HEK293 (cell line): Measurements from ENCODE around the gene KDM4C.
A peak's percentile ranks its signal among the peaks of the same experiment; 100 is the strongest.

Experiments used
- CTCF ChIA-PET: fragments of 350-600 bp; formaldehyde crosslinking; extraction: SDS; loops from one replicate; lab custom pipeline; 2021; ENCODE audit warnings: antibody characterized with exemption; lab: Yijun Ruan, JAX
- POLR2A ChIA-PET: fragments of 300-600 bp; formaldehyde crosslinking; extraction: SDS; loops from one replicate; lab custom pipeline; 2020; ENCODE audit warnings: antibody characterized with exemption, inconsistent platforms; lab: Yijun Ruan, JAX
- H3K27ac ChIP-seq: fragments of 200-500 bp; sonication (Bioruptor generic); 2 replicates; pipeline ENCODE4 v1.5.1; 2014; ENCODE audit warnings: low read depth, low read length, control low read depth, inconsistent platforms; ENCODE audit errors: extremely low read depth
- H3K36me3 ChIP-seq, 2 experiments: fragments of 200-500 bp in 1 of 2; sonication (Bioruptor generic) in 1 of 2; 1 replicate in 1 of 2; 2 replicates in 1 of 2; pipeline ENCODE4 v1.5.1; 2014 to 2017; ENCODE audit warnings: inconsistent platforms in 2 of 2, low read length in 2 of 2; ENCODE audit not compliant: control insufficient read depth in 2 of 2, insufficient read depth in 1 of 2
- H3K4me1 ChIP-seq: fragments of 200-500 bp; sonication (Bioruptor generic); 2 replicates; pipeline ENCODE4 v1.5.1; 2014; ENCODE audit warnings: mild to moderate bottlenecking, low read length, inconsistent platforms; ENCODE audit not compliant: control insufficient read depth, insufficient read depth
- H3K4me3 ChIP-seq: 2 replicates; pipeline ENCODE4 v1.5.1; 2011; ENCODE audit warnings: low read depth, mild to moderate bottlenecking, control low read depth, low read length, moderate library complexity
- H3K9me3 ChIP-seq: fragments of 200-500 bp; sonication (Bioruptor generic); 2 replicates; pipeline ENCODE4 v1.5.1; 2014; ENCODE audit warnings: low read depth, low read length, inconsistent platforms; ENCODE audit not compliant: control insufficient read depth, insufficient read depth
- CTCF ChIP-seq: fragments of 450-650 bp; formaldehyde crosslinking; IDR thresholded peaks from 2 replicates; pipeline ENCODE4 v1.5.1; 2016; ENCODE audit warnings: missing biosample characterization, missing genetic modification characterization
- KLF17 ChIP-seq: fragments of 450-650 bp; formaldehyde crosslinking; IDR thresholded peaks from 2 replicates; pipeline ENCODE4 v1.5.1; 2016; ENCODE audit warnings: missing biosample characterization, missing genetic modification characterization
- MZF1 ChIP-seq: fragments of 450-650 bp; formaldehyde crosslinking; IDR thresholded peaks from 2 replicates; pipeline ENCODE4 v1.5.1; 2017; ENCODE audit warnings: missing biosample characterization, missing genetic modification characterization, borderline replicate concordance
- PRDM10 ChIP-seq: fragments of 450-650 bp; formaldehyde crosslinking; IDR thresholded peaks from 2 replicates; pipeline ENCODE4 v1.5.1; 2016; ENCODE audit warnings: missing biosample characterization, missing genetic modification characterization
- PRDM6 ChIP-seq: fragments of 450-650 bp; formaldehyde crosslinking; IDR thresholded peaks from 2 replicates; pipeline ENCODE4 v1.5.1; 2017; ENCODE audit warnings: missing biosample characterization, missing genetic modification characterization
- RBAK ChIP-seq: fragments of 450-650 bp; formaldehyde crosslinking; IDR thresholded peaks from 2 replicates; pipeline ENCODE4 v1.5.1; 2016; ENCODE audit warnings: missing biosample characterization, missing genetic modification characterization
- SP7 ChIP-seq: fragments of 450-650 bp; formaldehyde crosslinking; IDR thresholded peaks from 2 replicates; pipeline ENCODE4 v1.5.1; 2016; ENCODE audit warnings: missing biosample characterization, missing genetic modification characterization
- ZFP3 ChIP-seq: fragments of 450-650 bp; formaldehyde crosslinking; IDR thresholded peaks from 2 replicates; pipeline ENCODE4 v1.5.1; 2016; ENCODE audit warnings: low read depth, missing biosample characterization, missing genetic modification characterization
- ZFP37 ChIP-seq: fragments of 450-650 bp; formaldehyde crosslinking; IDR thresholded peaks from 2 replicates; pipeline ENCODE4 v1.5.1; 2016; ENCODE audit warnings: missing biosample characterization, missing genetic modification characterization
- ZNF114 ChIP-seq: fragments of 450-650 bp; formaldehyde crosslinking; IDR thresholded peaks from 2 replicates; pipeline ENCODE4 v1.5.0; 2017; ENCODE audit warnings: missing biosample characterization, missing genetic modification characterization
- ZNF132 ChIP-seq: fragments of 450-650 bp; formaldehyde crosslinking; IDR thresholded peaks from 2 replicates; pipeline ENCODE4 v1.5.1; 2017; ENCODE audit warnings: missing biosample characterization, missing genetic modification characterization, borderline replicate concordance
- ZNF404 ChIP-seq: fragments of 450-650 bp; formaldehyde crosslinking; IDR thresholded peaks from 2 replicates; pipeline ENCODE4 v1.5.1; 2017; ENCODE audit warnings: missing biosample characterization, missing genetic modification characterization
- ZNF433 ChIP-seq: fragments of 450-650 bp; formaldehyde crosslinking; IDR thresholded peaks from 2 replicates; pipeline ENCODE4 v1.5.1; 2016; ENCODE audit warnings: missing biosample characterization, missing genetic modification characterization, low read depth
- ZNF521 ChIP-seq: fragments of 450-650 bp; formaldehyde crosslinking; IDR thresholded peaks from 2 replicates; pipeline ENCODE4 v1.5.1; 2017; ENCODE audit warnings: missing biosample characterization, mild to moderate bottlenecking, missing genetic modification characterization
- ZNF600 ChIP-seq: fragments of 450-650 bp; formaldehyde crosslinking; IDR thresholded peaks from 2 replicates; pipeline ENCODE4 v1.5.1; 2016; ENCODE audit warnings: missing biosample characterization, missing genetic modification characterization
- ZNF621 ChIP-seq: fragments of 450-650 bp; formaldehyde crosslinking; IDR thresholded peaks from 2 replicates; pipeline ENCODE4 v1.5.1; 2017; ENCODE audit warnings: missing biosample characterization, missing genetic modification characterization
- ZNF624 ChIP-seq: fragments of 450-650 bp; formaldehyde crosslinking; IDR thresholded peaks from 2 replicates; pipeline ENCODE4 v1.5.1; 2017; ENCODE audit warnings: missing biosample characterization, missing genetic modification characterization
- ZNF645 ChIP-seq: fragments of 450-650 bp; formaldehyde crosslinking; IDR thresholded peaks from 2 replicates; pipeline ENCODE4; 2016; ENCODE audit warnings: missing biosample characterization, missing genetic modification characterization
- ZNF654 ChIP-seq: fragments of 450-650 bp; formaldehyde crosslinking; IDR thresholded peaks from 2 replicates; pipeline ENCODE4 v1.5.1; 2016; ENCODE audit warnings: low read depth, missing biosample characterization, missing genetic modification characterization
- ZNF670 ChIP-seq: fragments of 450-650 bp; formaldehyde crosslinking; IDR thresholded peaks from 2 replicates; pipeline ENCODE4 v1.5.1; 2016; ENCODE audit warnings: missing biosample characterization, missing genetic modification characterization, low read depth
- ZNF701 ChIP-seq: fragments of 450-650 bp; formaldehyde crosslinking; IDR thresholded peaks from 2 replicates; pipeline ENCODE4 v1.5.1; 2016; ENCODE audit warnings: missing biosample characterization, missing genetic modification characterization
- ZNF747 ChIP-seq: fragments of 450-650 bp; formaldehyde crosslinking; IDR thresholded peaks from 2 replicates; pipeline ENCODE4 v1.5.1; 2016; ENCODE audit warnings: missing biosample characterization, missing genetic modification characterization

The KDM4C gene

GRCh38 chr9:6905850-6906375 lies 148.1 kb downstream of the KDM4C start:
- no peak overlapping the region for H3K4me3 ChIP-seq
- POLR2A ChIA-PET = no interaction called here
- TF ChIP-seq RBAK = no peak
- no peak for TF ChIP-seq ZNF114 (tag by site-specific recombination)
- TF ChIP-seq ZNF404 (tag by site-specific recombination) = no peak
- TF ChIP-seq ZNF621 (tag by site-specific recombination) = no peak
- TF ChIP-seq ZNF670 (tag by site-specific recombination) = no peak
- TF ChIP-seq ZFP37 (tag by site-specific recombination) = no peak
- no peak for TF ChIP-seq ZNF645 (tag by site-specific recombination)
- no peak for TF ChIP-seq PRDM6
- TF ChIP-seq ZNF521 = no peak
- no peak for TF ChIP-seq ZNF132 (tag by site-specific recombination)
- no peak for TF ChIP-seq ZNF701 (tag by site-specific recombination)
- no peak for TF ChIP-seq SP7 (tag by site-specific recombination)
- TF ChIP-seq MZF1 = no peak
- no peak for TF ChIP-seq ZNF600 (tag by site-specific recombination)
- TF ChIP-seq, all 188 proteins: peak for 0
- Histone ChIP-seq H3K27ac (no peak overlapping the region), H3K36me3 (no peaks in the 10 kb centered on the region), H3K4me1 (no peaks in the 10 kb centered on the region), H3K9me3 (no peaks in the 10 kb centered on the region)
- CTCF ChIA-PET = no interaction called here

GRCh38 chr9:6907772-6908381 lies 150.1 kb downstream of the KDM4C start:
- no peaks in the 10 kb centered on the region for H3K9me3 ChIP-seq
- 0 out of 2 replicates have a peak, but pooled peaks have one; percentile 18 for TF ChIP-seq CTCF
- TF ChIP-seq PRDM10 (tag by site-specific recombination) = no peak
- TF ChIP-seq ZNF747 = no peak
- TF ChIP-seq ZNF433 = no peak
- no peak for TF ChIP-seq KLF17 (tag by site-specific recombination)
- no peak for TF ChIP-seq ZFP3 (tag by site-specific recombination)
- TF ChIP-seq ZNF654 (tag by site-specific recombination) = peak; percentile 69
- TF ChIP-seq ZNF624 (tag by site-specific recombination) = no peak
- no peaks in the 10 kb centered on the region for H3K36me3 ChIP-seq
- no peak overlapping the region for H3K27ac ChIP-seq
- no peak overlapping the region for H3K4me3 ChIP-seq
- CTCF ChIA-PET = interaction anchor here (0.6 to 3.9 kb wide), 4 partner anchors 28 to 145 kb away, joined by 3 to 22 read pairs (median 8); no protein-coding TSS in a partner anchor
- POLR2A ChIA-PET = no interaction called here
- H3K4me1 ChIP-seq = no peaks in the 10 kb centered on the region
